Lung (tissue), 12 donors: Measurements from ENCODE around the gene NEU4. TPM values are rescaled to one million over a fixed set of nuclear protein-coding genes. Genes with fewer than 3 reads are reported as not detected.

Source experiments
- ATAC-seq: fragments of 200-7000 bp; cut with Tn5 transposase; one replicate; pipeline ENCODE4 v1.9.1; 2020; ENCODE audit warnings: moderate number of reproducible peaks; ENCODE audit not compliant: insufficient read depth, low FRiP score
- DNase-seq, 3 donors: peaks; one replicate each; pipeline ENCODE4 v3.0.0-alpha.2; 2013 to 2017
- H3K27ac ChIP-seq, 2 donors: one replicate each; pipeline ENCODE4 v1.5.1; 2013; ENCODE audit warnings: mild to moderate bottlenecking in 2 of 2, moderate library complexity in 2 of 2, control low read depth in 1 of 2, inconsistent platforms in 1 of 2, low read depth in 1 of 2, low read length in 1 of 2
- H3K27me3 ChIP-seq, 3 donors: one replicate each; pipeline ENCODE4 v1.5.1; 2013; ENCODE audit warnings: low read length in 2 of 3; ENCODE audit not compliant: control insufficient read depth in 3 of 3, insufficient read depth in 3 of 3
- H3K36me3 ChIP-seq, 4 donors: one replicate each; pipeline ENCODE4 v1.5.1; 2013; ENCODE audit warnings: low read length in 4 of 4, mild to moderate bottlenecking in 1 of 4, moderate library complexity in 1 of 4; ENCODE audit not compliant: control insufficient read depth in 4 of 4, insufficient read depth in 4 of 4
- H3K4me1 ChIP-seq, 5 donors: one replicate each; pipeline ENCODE4 v1.5.1; 2013; ENCODE audit warnings: low read length in 5 of 5, mild to moderate bottlenecking in 2 of 5, moderate library complexity in 1 of 5; ENCODE audit not compliant: control insufficient read depth in 5 of 5, insufficient read depth in 5 of 5
- H3K4me3 ChIP-seq: one replicate; pipeline ENCODE4 v1.5.1; 2013; ENCODE audit warnings: mild to moderate bottlenecking, control low read depth, moderate library complexity
- H3K9ac ChIP-seq, 2 donors: one replicate each; pipeline ENCODE4 v1.5.1; 2013; ENCODE audit warnings: low read length in 2 of 2, control low read depth in 1 of 2; ENCODE audit not compliant: insufficient read depth in 1 of 2
- H3K9me3 ChIP-seq, 4 donors: one replicate each; pipeline ENCODE4 v1.5.1; 2013; ENCODE audit warnings: low read length in 3 of 4, mild to moderate bottlenecking in 1 of 4, moderate library complexity in 1 of 4; ENCODE audit not compliant: control insufficient read depth in 4 of 4, insufficient read depth in 3 of 4
- WGBS, 2 donors: extraction: QIAGEN DNeasy Blood & Tissue Kit; methylation state at CpG; one replicate each; pipeline ENCODE4 v1.1.7; 2013; 5-methylcytosine and 5-hydroxymethylcytosine counted together
- polyA plus RNA-seq, 2 donors: library from polyadenylated mRNA; stranded (reverse); fragments of 200-250 nt; gene quantifications; one replicate each; pipeline ENCODE4 v1.2.1, GENCODE V29; 2013
- total RNA-seq, 2 donors: library from RNA; depleted of rRNA in 1 of 2; stranded (reverse); fragments of >200 nt in 1 of 2; gene quantifications; one replicate each; pipeline ENCODE4 v1.2.1, GENCODE V29; 2014 to 2021
- TF ChIP-seq, protein P1 (sequence below): IDR thresholded peaks from 2 replicates; pipeline ENCODE4 v1.5.1; 2012; ENCODE audit warnings: mild to moderate bottlenecking; ENCODE audit errors: control extremely low read depth, extremely low read depth
- donor health status: control.
- donor health status: control.
- donor health status: Bipolar disorder and iron deficiency.
- donor health status: healthy.
- donor health status: DM: yes; HTN: yes; CAD: no.

Gene NEU4
- total and polyA plus RNA-seq, 4 donors, result 0.26 to 0.59 (median 0.35) TPM

DNA sequence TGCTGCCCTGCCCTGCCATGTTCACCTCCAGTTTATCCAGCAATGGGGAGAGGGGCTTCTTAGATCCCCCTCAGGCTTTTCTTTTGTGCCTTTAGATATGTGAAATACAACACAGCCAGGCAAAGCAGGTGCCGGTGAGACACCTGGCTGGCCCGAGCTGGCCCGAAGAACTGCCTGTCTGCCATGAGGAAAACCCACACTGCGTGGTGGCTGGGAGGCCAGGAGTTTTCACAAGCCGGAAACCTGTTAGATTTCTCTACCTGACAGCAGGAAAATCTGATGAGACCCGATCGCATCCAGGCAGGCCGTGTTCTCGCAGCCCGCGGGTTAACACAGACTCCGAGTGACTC lies 38.1 kb upstream of the NEU4 start:
- DNase-seq (no peak), ATAC-seq (no peak)
- Histone ChIP-seq H3K36me3 (peaks cover 0 to 8% (median 0%) of the 10 kb centered on the region in 4 donors), H3K4me1 (peaks cover 0 to 21% (median 3%) of the 10 kb centered on the region in 5 donors), H3K27me3 (no peaks in the 10 kb centered on the region), H3K27ac (no peak overlapping the region), H3K4me3 (no peak overlapping the region), H3K9ac (no peak overlapping the region), H3K9me3 (peaks cover 0 to 2% (median 0%) of the 10 kb centered on the region in 4 donors)
- TF ChIP-seq, protein P1, sequence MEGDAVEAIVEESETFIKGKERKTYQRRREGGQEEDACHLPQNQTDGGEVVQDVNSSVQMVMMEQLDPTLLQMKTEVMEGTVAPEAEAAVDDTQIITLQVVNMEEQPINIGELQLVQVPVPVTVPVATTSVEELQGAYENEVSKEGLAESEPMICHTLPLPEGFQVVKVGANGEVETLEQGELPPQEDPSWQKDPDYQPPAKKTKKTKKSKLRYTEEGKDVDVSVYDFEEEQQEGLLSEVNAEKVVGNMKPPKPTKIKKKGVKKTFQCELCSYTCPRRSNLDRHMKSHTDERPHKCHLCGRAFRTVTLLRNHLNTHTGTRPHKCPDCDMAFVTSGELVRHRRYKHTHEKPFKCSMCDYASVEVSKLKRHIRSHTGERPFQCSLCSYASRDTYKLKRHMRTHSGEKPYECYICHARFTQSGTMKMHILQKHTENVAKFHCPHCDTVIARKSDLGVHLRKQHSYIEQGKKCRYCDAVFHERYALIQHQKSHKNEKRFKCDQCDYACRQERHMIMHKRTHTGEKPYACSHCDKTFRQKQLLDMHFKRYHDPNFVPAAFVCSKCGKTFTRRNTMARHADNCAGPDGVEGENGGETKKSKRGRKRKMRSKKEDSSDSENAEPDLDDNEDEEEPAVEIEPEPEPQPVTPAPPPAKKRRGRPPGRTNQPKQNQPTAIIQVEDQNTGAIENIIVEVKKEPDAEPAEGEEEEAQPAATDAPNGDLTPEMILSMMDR, result no peak
- 94 to 96% methylated on average over 12 of the region's 12 CpGs for WGBS, 2 donors

DNA sequence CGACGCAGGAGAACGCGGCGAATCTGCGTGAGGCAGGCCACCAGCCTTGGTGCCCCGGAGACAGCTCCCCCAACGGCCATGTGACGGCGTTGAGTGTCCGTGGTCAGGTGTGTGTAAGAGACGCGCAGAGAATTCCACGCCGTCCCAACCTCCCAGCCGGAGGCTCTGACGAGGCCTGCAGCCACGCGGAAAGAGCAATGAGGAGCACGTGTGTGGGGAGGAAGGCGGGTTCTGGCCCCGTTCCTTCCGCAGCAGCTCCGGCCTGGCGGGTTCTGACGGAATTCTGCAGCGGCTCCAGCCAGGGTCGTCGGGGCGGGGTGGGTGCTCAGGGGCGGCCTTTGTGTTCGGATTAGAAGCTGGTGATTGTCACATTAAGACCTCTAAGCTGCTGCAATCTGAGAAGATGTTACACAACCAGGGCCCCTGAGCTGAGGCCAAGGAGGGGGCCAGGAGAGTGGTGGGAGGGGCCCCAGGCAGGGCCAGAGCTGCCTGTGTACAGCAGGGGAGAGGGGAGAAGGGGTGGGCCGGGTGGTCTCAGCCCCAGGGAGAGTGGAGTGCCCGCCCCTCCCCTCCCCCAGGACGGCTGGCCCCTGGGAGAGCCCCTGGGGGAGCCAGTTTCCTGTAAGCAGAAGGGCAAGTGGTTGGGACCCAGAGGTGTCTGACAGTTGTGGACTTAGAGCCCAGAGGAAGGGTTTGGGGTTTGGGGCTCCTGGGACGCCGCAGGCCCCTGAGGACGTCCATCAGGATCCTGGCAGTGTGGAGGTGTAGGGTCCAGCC lies 37.5 kb upstream of the NEU4 start:
- TF ChIP-seq, protein P1, result no peak
- Histone ChIP-seq H3K27ac (no peak overlapping the region), H3K9me3 (peaks cover 0 to 2% (median 0%) of the 10 kb centered on the region in 4 donors), H3K9ac (no peak overlapping the region), H3K36me3 (peaks cover 0 to 8% (median 0%) of the 10 kb centered on the region in 4 donors), H3K4me1 (peaks cover 0 to 21% (median 3%) of the 10 kb centered on the region in 5 donors), H3K4me3 (no peak overlapping the region), H3K27me3 (no peaks in the 10 kb centered on the region)
- WGBS, 2 donors, result 50 to 61% methylated on average over 37 to 38 of the region's 38 CpGs
- DNase-seq, result peak; percentile 66 to 84 (median 71)
- ATAC-seq, result no peak

DNA sequence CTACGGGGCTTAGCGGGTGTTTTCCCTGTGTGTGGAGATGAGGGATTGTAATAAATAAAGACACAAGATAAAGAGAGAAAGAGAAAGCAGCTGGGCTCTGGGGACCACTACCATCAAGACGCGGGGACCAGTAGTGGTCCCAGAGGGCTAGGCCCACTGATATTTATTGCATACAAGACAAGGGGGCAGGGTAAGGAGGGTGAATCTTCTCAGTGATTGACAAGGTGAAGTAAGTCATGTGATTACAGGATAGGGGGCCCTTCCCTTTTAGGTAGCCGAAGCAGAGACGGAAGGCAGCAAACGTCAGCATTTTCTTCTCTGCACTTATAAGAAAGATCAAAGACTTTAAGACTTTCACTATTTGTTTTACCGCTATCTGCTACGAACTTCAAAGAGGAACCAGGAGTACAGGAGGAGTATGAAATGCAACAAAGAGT lies 36.9 kb upstream of the NEU4 start:
- WGBS, 2 donors, result 31 to 34% methylated on average over 9 of the region's 9 CpGs
- Histone ChIP-seq H3K27ac (no peak overlapping the region), H3K9ac (no peak overlapping the region), H3K9me3 (peaks cover 0 to 2% (median 0%) of the 10 kb centered on the region in 4 donors), H3K36me3 (peaks cover 0 to 8% (median 0%) of the 10 kb centered on the region in 4 donors), H3K4me3 (no peak overlapping the region), H3K4me1 (peaks cover 0 to 21% (median 3%) of the 10 kb centered on the region in 5 donors), H3K27me3 (no peaks in the 10 kb centered on the region)
- DNase-seq, result no peak
- TF ChIP-seq, protein P1, result no peak
- no peak for ATAC-seq
